ENCODE results near the gene TRUB2. TPM values are rescaled to one million over a fixed set of nuclear protein-coding genes. Genes with fewer than 3 reads are reported as not detected.

TRUB2 gene
- polyA plus RNA-seq, 1 donor (not counting 4 experiments of a cell fraction or from before 2014, with no cell fraction given): 17.2 TPM

DNA sequence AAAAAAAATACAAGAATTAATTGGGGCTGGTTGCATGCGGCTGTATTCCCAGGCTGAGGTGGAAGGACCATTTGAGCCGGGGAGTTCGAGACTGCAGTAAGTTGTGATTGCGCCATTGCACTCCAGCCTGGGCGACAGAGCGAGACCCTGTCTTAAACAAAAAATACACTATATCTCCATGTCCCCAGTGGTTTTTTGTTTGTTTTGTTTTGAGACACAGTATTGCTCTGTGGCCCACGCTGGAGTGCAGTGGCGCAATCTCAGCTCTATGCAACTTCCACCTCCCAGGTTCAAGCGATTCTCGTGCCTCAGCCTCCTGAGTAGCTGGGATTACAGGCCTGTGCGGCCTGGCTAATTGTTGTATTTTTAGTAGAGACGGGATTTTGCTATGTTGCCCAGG, 1.5 kb upstream of the TRUB2 start:
- peaks cover 3 to 28% of the 10 kb centered on the region in 2 experiments for H3K36me3 ChIP-seq (ENCODE audit: control insufficient read depth in 2 of 2, extremely low read depth in 1 of 2, insufficient read depth in 2 of 2, low read length in 2 of 2)
- peak overlapping the region; percentile 93 for H3K4me2 ChIP-seq (ENCODE audit: control insufficient read depth, extremely low read depth, insufficient read depth, low read depth, low read length)
- H2AFZ ChIP-seq (ENCODE audit: control insufficient read depth, low read length): no peak overlapping the region
- H3K4me1 ChIP-seq (ENCODE audit: control insufficient read depth, extremely low read depth, insufficient read depth, low read length): peaks cover 28% of the 10 kb centered on the region
- H3K79me2 ChIP-seq (ENCODE audit: control insufficient read depth, insufficient read depth, low read length): peaks cover 36% of the 10 kb centered on the region
- H3K9me3 ChIP-seq (ENCODE audit: control insufficient read depth, low read depth, low read length): no peaks in the 10 kb centered on the region
- H3K27ac ChIP-seq (ENCODE audit: control insufficient read depth, insufficient read depth, low read length): no peak overlapping the region
- peak overlapping the region; percentile 85 to 99 (median 93) for H3K4me3 ChIP-seq (ENCODE audit: control insufficient read depth in 2 of 3, extremely low read depth in 1 of 3, insufficient read depth in 2 of 3, low read depth in 1 of 3, low read length in 3 of 3)
- H3K9me1 ChIP-seq (ENCODE audit: control insufficient read depth, extremely low read depth, insufficient read depth, low read length): peaks cover 4% of the 10 kb centered on the region
- DNase-seq (ENCODE audit: low read depth, low spot score): no peak
- H3K9ac ChIP-seq (ENCODE audit: control insufficient read depth, extremely low read depth, insufficient read depth, low read length): peak overlapping the region; percentile 94
- TF ChIP-seq, protein P1, sequence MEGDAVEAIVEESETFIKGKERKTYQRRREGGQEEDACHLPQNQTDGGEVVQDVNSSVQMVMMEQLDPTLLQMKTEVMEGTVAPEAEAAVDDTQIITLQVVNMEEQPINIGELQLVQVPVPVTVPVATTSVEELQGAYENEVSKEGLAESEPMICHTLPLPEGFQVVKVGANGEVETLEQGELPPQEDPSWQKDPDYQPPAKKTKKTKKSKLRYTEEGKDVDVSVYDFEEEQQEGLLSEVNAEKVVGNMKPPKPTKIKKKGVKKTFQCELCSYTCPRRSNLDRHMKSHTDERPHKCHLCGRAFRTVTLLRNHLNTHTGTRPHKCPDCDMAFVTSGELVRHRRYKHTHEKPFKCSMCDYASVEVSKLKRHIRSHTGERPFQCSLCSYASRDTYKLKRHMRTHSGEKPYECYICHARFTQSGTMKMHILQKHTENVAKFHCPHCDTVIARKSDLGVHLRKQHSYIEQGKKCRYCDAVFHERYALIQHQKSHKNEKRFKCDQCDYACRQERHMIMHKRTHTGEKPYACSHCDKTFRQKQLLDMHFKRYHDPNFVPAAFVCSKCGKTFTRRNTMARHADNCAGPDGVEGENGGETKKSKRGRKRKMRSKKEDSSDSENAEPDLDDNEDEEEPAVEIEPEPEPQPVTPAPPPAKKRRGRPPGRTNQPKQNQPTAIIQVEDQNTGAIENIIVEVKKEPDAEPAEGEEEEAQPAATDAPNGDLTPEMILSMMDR (optimal IDR thresholded peaks at IDR 0.05 in 1 of 3, IDR thresholded peaks at IDR 0.05 in 1 of 3, conservative IDR thresholded peaks at IDR 0.05 in 1 of 3; ENCODE audit: extremely low read depth in 1 of 3, insufficient read depth in 2 of 3, low read length in 3 of 3): no peak
- no peak for TF ChIP-seq EZH2 (IDR thresholded peaks at IDR 0.05; ENCODE audit: low read length)
- FAIRE-seq: no peak
- no peaks in the 10 kb centered on the region for H3K27me3 ChIP-seq (ENCODE audit: control insufficient read depth, extremely low read depth, insufficient read depth, low read length)
- dilution Hi-C loops (cut with MboI; ENCODE audit: extremely low pct_ligation_motif_present, low sequenced_read_pairs): no loop called here
- no peaks in the 10 kb centered on the region for H4K20me1 ChIP-seq (ENCODE audit: control insufficient read depth, extremely low read depth, insufficient read depth, low read length)

DNA sequence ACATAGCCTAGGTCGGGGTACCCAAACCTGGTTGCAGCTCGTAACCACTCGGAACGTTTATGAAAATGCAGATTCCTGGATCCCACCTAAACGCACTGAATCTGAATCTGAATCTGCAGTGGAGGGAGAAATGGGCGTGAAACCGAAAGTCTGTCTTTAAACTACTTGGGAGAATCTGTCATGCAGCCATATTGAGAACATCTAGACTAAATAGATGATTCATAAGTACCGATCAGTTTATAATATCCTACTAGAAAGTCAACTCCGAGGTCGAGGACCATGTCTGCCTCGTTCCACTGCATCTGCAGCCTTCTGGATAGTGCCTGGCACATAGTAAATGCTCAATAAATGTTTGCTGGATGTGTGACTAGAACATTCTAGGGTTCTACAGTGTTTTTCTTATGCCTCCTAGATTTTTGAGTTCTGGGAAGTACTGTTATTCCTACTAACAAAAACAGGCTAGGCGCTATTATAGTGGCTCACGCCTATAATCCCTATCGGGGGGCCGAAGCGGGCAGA, 1.0 kb upstream of the TRUB2 start:
- no peaks in the 10 kb centered on the region for H3K9me3 ChIP-seq (ENCODE audit: control insufficient read depth, low read depth, low read length)
- H3K27me3 ChIP-seq (ENCODE audit: control insufficient read depth, extremely low read depth, insufficient read depth, low read length): no peaks in the 10 kb centered on the region
- dilution Hi-C loops (cut with MboI; ENCODE audit: extremely low pct_ligation_motif_present, low sequenced_read_pairs): no loop called here
- peak overlapping the region; percentile 93 for H3K4me2 ChIP-seq (ENCODE audit: control insufficient read depth, extremely low read depth, insufficient read depth, low read depth, low read length)
- H3K9me1 ChIP-seq (ENCODE audit: control insufficient read depth, extremely low read depth, insufficient read depth, low read length): peaks cover 4% of the 10 kb centered on the region
- H2AFZ ChIP-seq (ENCODE audit: control insufficient read depth, low read length): peak overlapping the region; percentile 100
- peak overlapping the region; percentile 94 for H3K9ac ChIP-seq (ENCODE audit: control insufficient read depth, extremely low read depth, insufficient read depth, low read length)
- DNase-seq (ENCODE audit: low read depth, low spot score) (no peak), FAIRE-seq (no peak)
- peaks cover 3 to 23% of the 10 kb centered on the region in 2 experiments for H3K36me3 ChIP-seq (ENCODE audit: control insufficient read depth in 2 of 2, extremely low read depth in 1 of 2, insufficient read depth in 2 of 2, low read length in 2 of 2)
- peaks cover 23% of the 10 kb centered on the region for H3K4me1 ChIP-seq (ENCODE audit: control insufficient read depth, extremely low read depth, insufficient read depth, low read length)
- H3K4me3 ChIP-seq (ENCODE audit: control insufficient read depth in 2 of 3, extremely low read depth in 1 of 3, insufficient read depth in 2 of 3, low read depth in 1 of 3, low read length in 3 of 3): peak overlapping the region; percentile 85 to 99 (median 93)
- TF ChIP-seq, protein P1 (optimal IDR thresholded peaks at IDR 0.05 in 1 of 3, IDR thresholded peaks at IDR 0.05 in 1 of 3, conservative IDR thresholded peaks at IDR 0.05 in 1 of 3; ENCODE audit: extremely low read depth in 1 of 3, insufficient read depth in 2 of 3, low read length in 3 of 3): no peak
- TF ChIP-seq EZH2 (IDR thresholded peaks at IDR 0.05; ENCODE audit: low read length): no peak
- no peaks in the 10 kb centered on the region for H4K20me1 ChIP-seq (ENCODE audit: control insufficient read depth, extremely low read depth, insufficient read depth, low read length)
- H3K79me2 ChIP-seq (ENCODE audit: control insufficient read depth, insufficient read depth, low read length): peaks cover 36% of the 10 kb centered on the region
- H3K27ac ChIP-seq (ENCODE audit: control insufficient read depth, insufficient read depth, low read length): peak overlapping the region; percentile 95

All from keratinocyte (primary cell).